K562 (cell line): ENCODE data around the gene MYRIP. TPM values are rescaled to one million over a fixed set of nuclear protein-coding genes. Genes with fewer than 3 reads are reported as not detected.

Experiments used
- ATAC-seq: fragments of 200-7000 bp; cut with Tn5 transposase; 3 replicates; pipeline ENCODE4 v1.9.1; 2020; ENCODE audit warnings: moderate library complexity
- BruUV-seq: library from RNA; stranded (reverse); fragments of 400-500 nt; replicated peaks from 2 replicates; lab custom pipeline; 2021; lab: Mats Ljungman, UMichigan
- CTCF ChIA-PET: fragments of 300-600 bp; formaldehyde crosslinking; extraction: SDS; loops from one replicate; lab custom pipeline; 2021; ENCODE audit warnings: low intra/inter-chr PET ratio; lab: Yijun Ruan, JAX
- POLR2A ChIA-PET: fragments of 300-600, 350-650 bp; sonication (Branson Sonifier 250); formaldehyde crosslinking; extraction: SDS; loops from one replicate; lab custom pipeline; 2021; ENCODE audit warnings: antibody characterized with exemption, inconsistent platforms; lab: Yijun Ruan, JAX
- DNase-seq, 4 experiments: peaks; one replicate each; pipeline versions ENCODE4 v3.0.0 to v3.0.0-alpha.2; 2011 to 2018; ENCODE audit warnings: low spot score in 3 of 4, mixed read lengths in 3 of 4; ENCODE audit errors: extremely low read depth in 1 of 4
- FAIRE-seq: peaks from 2 replicates; lab custom pipeline; 2011; peaks lifted over from hg19 to GRCh38; lab: Jason Lieb, UNC
- H2AFZ ChIP-seq: 2 replicates; pipeline ENCODE4 v1.6.0; 2011; ENCODE audit warnings: low read depth, low read length, control low read depth, inconsistent platforms
- H3K27ac ChIP-seq: fragments of 200-600 bp; 3 replicates; pipeline ENCODE4 v1.8.0; 2011; ENCODE audit warnings: low read depth, mild to moderate bottlenecking, control low read depth, inconsistent platforms, low read length, moderate library complexity, mixed read lengths; ENCODE audit errors: extremely low read depth
- H3K27me3 ChIP-seq, 2 experiments: fragments of 300-600 bp in 1 of 2; 2 replicates in 1 of 2; 3 replicates in 1 of 2; pipeline versions ENCODE4 v1.6.0 to v1.8.0; 2011; ENCODE audit warnings: inconsistent platforms in 2 of 2, low read length in 2 of 2, mild to moderate bottlenecking in 1 of 2, mixed read lengths in 1 of 2, moderate library complexity in 1 of 2; ENCODE audit not compliant: control insufficient read depth in 2 of 2, insufficient read depth in 2 of 2
- H3K36me3 ChIP-seq: fragments of 300-600 bp; 3 replicates; pipeline ENCODE4 v1.8.0; 2011; ENCODE audit warnings: mild to moderate bottlenecking, low read length, inconsistent platforms; ENCODE audit not compliant: control insufficient read depth, insufficient read depth
- H3K4me1 ChIP-seq, 2 experiments: fragments of 200-600 bp in 1 of 2; replicated peaks in 1 of 2; 2 replicates in 1 of 2; 3 replicates in 1 of 2; pipeline versions ENCODE4 v1.5.1 to v1.8.0; 2011; ENCODE audit warnings: inconsistent platforms in 2 of 2, low read length in 2 of 2, mild to moderate bottlenecking in 1 of 2, mixed read lengths in 1 of 2, moderate library complexity in 1 of 2; ENCODE audit not compliant: control insufficient read depth in 2 of 2, insufficient read depth in 2 of 2
- H3K4me2 ChIP-seq: 2 replicates; pipeline ENCODE4 v1.6.1; 2011; ENCODE audit warnings: low read length, control low read depth, inconsistent platforms, mixed read lengths; ENCODE audit not compliant: insufficient read depth
- H3K4me3 ChIP-seq: fragments of 200-600 bp; sonication (generic), shearing (Covaris generic); 2 replicates; pipeline ENCODE4 v1.5.1; 2016; ENCODE audit warnings: control low read depth, inconsistent platforms
- H3K79me2 ChIP-seq: fragments of 200-600 bp; 3 replicates; pipeline ENCODE4 v1.8.0; 2011; ENCODE audit warnings: low read length, inconsistent platforms; ENCODE audit not compliant: control insufficient read depth, insufficient read depth
- H3K9ac ChIP-seq, 2 experiments: 2 replicates each; pipeline versions ENCODE4 v1.6.0 to v1.6.1; 2011; ENCODE audit warnings: low read depth in 2 of 2, low read length in 2 of 2, control low read depth in 1 of 2, inconsistent platforms in 1 of 2, mild to moderate bottlenecking in 1 of 2, mixed read lengths in 1 of 2; ENCODE audit not compliant: insufficient read depth in 1 of 2
- H3K9me1 ChIP-seq: one replicate; pipeline ENCODE4 v1.6.0; 2011; ENCODE audit warnings: inconsistent platforms, mild to moderate bottlenecking, low read length, moderate library complexity; ENCODE audit not compliant: control insufficient read depth, insufficient read depth
- H3K9me3 ChIP-seq: replicated peaks from 2 replicates; pipeline ENCODE4 v1.5.1; 2011; ENCODE audit warnings: low read depth, low read length, inconsistent platforms; ENCODE audit not compliant: control insufficient read depth, insufficient read depth
- H4K20me1 ChIP-seq: replicated peaks from 2 replicates; pipeline ENCODE4 v1.6.1; 2011; ENCODE audit warnings: low read length, inconsistent platforms, mixed read lengths; ENCODE audit not compliant: control insufficient read depth, insufficient read depth
- CHD4 ChIP-seq: fragments of 200-600 bp; sonication (generic); IDR thresholded peaks from 3 replicates; pipeline ENCODE4 v1.6.1; 2012; ENCODE audit warnings: low read depth, mild to moderate bottlenecking, mixed read lengths, low read length, inconsistent platforms; ENCODE audit not compliant: insufficient read depth, insufficient replicate concordance, poor library complexity, severe bottlenecking
- HDAC2 ChIP-seq: fragments of 450-650 bp; IDR thresholded peaks from 2 replicates; pipeline ENCODE4 v1.6.1; 2016; ENCODE audit warnings: mild to moderate bottlenecking
- MTA1 ChIP-seq: fragments of 450-650 bp; IDR thresholded peaks from 2 replicates; pipeline ENCODE4 v1.6.1; 2017; ENCODE audit warnings: borderline replicate concordance
- NUFIP1 ChIP-seq: fragments of 450-650 bp; IDR thresholded peaks from 2 replicates; pipeline ENCODE4 v1.6.1; 2018; ENCODE audit not compliant: partially characterized antibody
- RBM25 ChIP-seq: fragments of 200-400 bp; formaldehyde crosslinking; IDR thresholded peaks from 2 replicates; pipeline ENCODE4 v1.6.1; 2018; ENCODE audit warnings: low read length, low read depth, moderate library complexity; ENCODE audit not compliant: severe bottlenecking
- RCOR1 ChIP-seq, 2 experiments: IDR thresholded peaks; 2 replicates each; pipeline ENCODE4 v1.6.1; 2012; ENCODE audit warnings: low read depth in 2 of 2, low read length in 2 of 2, borderline replicate concordance in 1 of 2, improper control_type of control experiment in 1 of 2
- ZNF695 ChIP-seq: fragments of 450-650 bp; formaldehyde crosslinking; IDR thresholded peaks from 2 replicates; pipeline ENCODE4 v1.4.0; 2020; ENCODE audit warnings: mild to moderate bottlenecking, moderate library complexity
- ZSCAN29 ChIP-seq: fragments of 450-650 bp; IDR thresholded peaks from 2 replicates; pipeline ENCODE4 v1.6.1; 2017
- WGBS: fragments of 100-300 bp; shearing (Covaris generic); methylation state at CpG from one replicate; pipeline ENCODE4 v1.1.6; 2016; ENCODE audit warnings: low coverage, mixed read lengths; ENCODE audit not compliant: insufficient coverage; ENCODE audit errors: missing lambda C conversion rate; 5-methylcytosine and 5-hydroxymethylcytosine counted together
- in situ Hi-C: fragments of 300-500 bp; cut with MboI; formaldehyde crosslinking; loops from 4 replicates; pipeline ENCODE4 v1.15.0; 2018; ENCODE audit warnings: inconsistent platforms, mixed read lengths
- intact Hi-C: fragments of 100-400 bp; cut with micrococcal nuclease; formaldehyde crosslinking; loops from 2 replicates; pipeline ENCODE4 v1.14.2; 2022
- polyA plus RNA-seq, 8 experiments: library from polyadenylated mRNA; depleted of rRNA in 4 of 8; stranded (reverse) in 5 of 8; unstranded in 3 of 8; fragments of >200 nt; fragmentation: Nextera tagmentation in 2 of 8; fragmentation: Illumina TruSeq in 1 of 8; extraction: Ambion mirVana in 2 of 8; extraction: Trizol in 1 of 8; gene quantifications; 2 replicates each; pipeline versions ENCODE4 v1.2.1 to v1.2.3, GENCODE V29; 2011 to 2014; ENCODE audit warnings: inconsistent platforms in 1 of 8, missing spikeins in 1 of 8
- total RNA-seq, 7 experiments: library from RNA; depleted of rRNA in 6 of 7; stranded (reverse); fragments of >200 nt in 6 of 7; fragmentation: Illumina TruSeq in 2 of 7; extraction: Trizol in 2 of 7; gene quantifications; 2 replicates each; pipeline versions ENCODE4 v1.2.1 to v1.2.3, GENCODE V29; 2011 to 2021; ENCODE audit warnings: low replicate concordance in 1 of 7
- TF ChIP-seq, protein P1 (sequence below), 2 experiments: fragments of 450-650 bp; formaldehyde crosslinking in 1 of 2; IDR thresholded peaks; 2 replicates each; pipeline versions ENCODE4 v1.4.0 to v1.6.1; 2014 to 2020; ENCODE audit warnings: mild to moderate bottlenecking in 2 of 2, borderline replicate concordance in 1 of 2, low read depth in 1 of 2
- TF ChIP-seq, protein P2 (sequence below): sonication (generic); formaldehyde crosslinking; IDR thresholded peaks from 2 replicates; pipeline ENCODE4 v1.8.1; 2022; ENCODE audit warnings: missing genetic modification reagents
- TF ChIP-seq, protein P3 (sequence below): sonication (generic); formaldehyde crosslinking; IDR thresholded peaks from 2 replicates; pipeline ENCODE4 v1.8.1; 2023; ENCODE audit warnings: mild to moderate bottlenecking, missing genetic modification reagents, moderate library complexity

MYRIP gene
- total and polyA plus RNA-seq, 9 of the 15 experiments (the other 6 are each of a cell fraction or from before 2014, with no cell fraction given): 0.03 to 0.12 TPM; not detected in 7

DNA sequence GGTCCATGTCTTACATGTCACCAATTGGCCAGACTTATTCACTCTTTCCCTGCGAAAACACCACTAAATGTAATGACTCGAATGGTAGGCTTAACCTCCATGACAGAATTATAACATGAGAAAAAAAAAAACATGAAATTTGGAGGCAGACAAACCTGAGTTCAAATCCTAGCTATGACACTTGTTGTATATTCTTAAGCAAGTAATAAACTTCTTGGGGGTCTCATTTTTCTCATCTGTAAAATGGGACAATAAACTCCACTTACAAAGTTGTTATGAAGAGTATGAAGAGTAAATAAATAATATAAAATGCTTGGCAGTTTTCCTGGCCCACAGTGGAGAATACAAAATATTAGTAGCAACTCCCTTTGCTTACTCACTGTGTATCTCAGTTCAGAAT is 488.7 kb downstream of the MYRIP start:
- no peak overlapping the region for H3K4me2 ChIP-seq
- H3K79me2 ChIP-seq: no peaks in the 10 kb centered on the region
- no peak overlapping the region for H3K4me3 ChIP-seq
- H3K27ac ChIP-seq: no peak overlapping the region
- BruUV-seq: no TSS peak
- DNase-seq (no peak), FAIRE-seq (no peak), ATAC-seq (no peak)
- intact Hi-C loops: no loop called here
- H3K9me1 ChIP-seq: no peaks in the 10 kb centered on the region
- peaks cover 4 to 42% of the 10 kb centered on the region in 2 experiments; a peak in 4 of 5 replicates for H3K4me1 ChIP-seq
- H3K9me3 ChIP-seq: peaks cover 2% of the 10 kb centered on the region; the same call in 1 of the 2 replicates
- POLR2A ChIA-PET: interaction anchor here (0.7 to 2.5 kb wide), 3 partner anchors 11 to 227 kb away, joined by 3 to 8 read pairs (median 3); partner anchors contain the start of gene ZNF621
- H2AFZ ChIP-seq: no peak overlapping the region
- no peaks in the 10 kb centered on the region for H3K27me3 ChIP-seq
- WGBS: 86% methylated on average over 2 of the region's 2 CpGs
- CTCF ChIA-PET: no interaction called here
- in situ Hi-C loops: no loop called here
- no peak overlapping the region for H3K9ac ChIP-seq
- H3K36me3 ChIP-seq: peaks cover 3% of the 10 kb centered on the region; the same call in 1 of the 3 replicates
- no peaks in the 10 kb centered on the region for H4K20me1 ChIP-seq
- no peak for TF ChIP-seq MTA1
- peak; percentile 76 for TF ChIP-seq CHD4
- no peak for TF ChIP-seq NUFIP1
- TF ChIP-seq, protein P1, sequence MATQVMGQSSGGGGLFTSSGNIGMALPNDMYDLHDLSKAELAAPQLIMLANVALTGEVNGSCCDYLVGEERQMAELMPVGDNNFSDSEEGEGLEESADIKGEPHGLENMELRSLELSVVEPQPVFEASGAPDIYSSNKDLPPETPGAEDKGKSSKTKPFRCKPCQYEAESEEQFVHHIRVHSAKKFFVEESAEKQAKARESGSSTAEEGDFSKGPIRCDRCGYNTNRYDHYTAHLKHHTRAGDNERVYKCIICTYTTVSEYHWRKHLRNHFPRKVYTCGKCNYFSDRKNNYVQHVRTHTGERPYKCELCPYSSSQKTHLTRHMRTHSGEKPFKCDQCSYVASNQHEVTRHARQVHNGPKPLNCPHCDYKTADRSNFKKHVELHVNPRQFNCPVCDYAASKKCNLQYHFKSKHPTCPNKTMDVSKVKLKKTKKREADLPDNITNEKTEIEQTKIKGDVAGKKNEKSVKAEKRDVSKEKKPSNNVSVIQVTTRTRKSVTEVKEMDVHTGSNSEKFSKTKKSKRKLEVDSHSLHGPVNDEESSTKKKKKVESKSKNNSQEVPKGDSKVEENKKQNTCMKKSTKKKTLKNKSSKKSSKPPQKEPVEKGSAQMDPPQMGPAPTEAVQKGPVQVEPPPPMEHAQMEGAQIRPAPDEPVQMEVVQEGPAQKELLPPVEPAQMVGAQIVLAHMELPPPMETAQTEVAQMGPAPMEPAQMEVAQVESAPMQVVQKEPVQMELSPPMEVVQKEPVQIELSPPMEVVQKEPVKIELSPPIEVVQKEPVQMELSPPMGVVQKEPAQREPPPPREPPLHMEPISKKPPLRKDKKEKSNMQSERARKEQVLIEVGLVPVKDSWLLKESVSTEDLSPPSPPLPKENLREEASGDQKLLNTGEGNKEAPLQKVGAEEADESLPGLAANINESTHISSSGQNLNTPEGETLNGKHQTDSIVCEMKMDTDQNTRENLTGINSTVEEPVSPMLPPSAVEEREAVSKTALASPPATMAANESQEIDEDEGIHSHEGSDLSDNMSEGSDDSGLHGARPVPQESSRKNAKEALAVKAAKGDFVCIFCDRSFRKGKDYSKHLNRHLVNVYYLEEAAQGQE (IDR thresholded peaks at IDR 0.05; ENCODE audit: borderline replicate concordance): no peak
- TF ChIP-seq, protein P1 (CRISPR knock-in tag; IDR thresholded peaks at IDR 0.05; ENCODE audit: low read depth): no peak
- peak; percentile 80 for TF ChIP-seq RBM25
- no peak for TF ChIP-seq RCOR1 (IDR thresholded peaks at IDR 0.05; ENCODE audit: borderline replicate concordance in 1 of 2, low read depth in 2 of 2, low read length in 2 of 2)
- TF ChIP-seq, protein P2, sequence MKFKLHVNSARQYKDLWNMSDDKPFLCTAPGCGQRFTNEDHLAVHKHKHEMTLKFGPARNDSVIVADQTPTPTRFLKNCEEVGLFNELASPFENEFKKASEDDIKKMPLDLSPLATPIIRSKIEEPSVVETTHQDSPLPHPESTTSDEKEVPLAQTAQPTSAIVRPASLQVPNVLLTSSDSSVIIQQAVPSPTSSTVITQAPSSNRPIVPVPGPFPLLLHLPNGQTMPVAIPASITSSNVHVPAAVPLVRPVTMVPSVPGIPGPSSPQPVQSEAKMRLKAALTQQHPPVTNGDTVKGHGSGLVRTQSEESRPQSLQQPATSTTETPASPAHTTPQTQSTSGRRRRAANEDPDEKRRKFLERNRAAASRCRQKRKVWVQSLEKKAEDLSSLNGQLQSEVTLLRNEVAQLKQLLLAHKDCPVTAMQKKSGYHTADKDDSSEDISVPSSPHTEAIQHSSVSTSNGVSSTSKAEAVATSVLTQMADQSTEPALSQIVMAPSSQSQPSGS (CRISPR knock-in tag): no peak
- TF ChIP-seq ZSCAN29: no peak
- TF ChIP-seq HDAC2: peak; percentile 27; the same call in 1 of the 2 replicates
- TF ChIP-seq, protein P3, sequence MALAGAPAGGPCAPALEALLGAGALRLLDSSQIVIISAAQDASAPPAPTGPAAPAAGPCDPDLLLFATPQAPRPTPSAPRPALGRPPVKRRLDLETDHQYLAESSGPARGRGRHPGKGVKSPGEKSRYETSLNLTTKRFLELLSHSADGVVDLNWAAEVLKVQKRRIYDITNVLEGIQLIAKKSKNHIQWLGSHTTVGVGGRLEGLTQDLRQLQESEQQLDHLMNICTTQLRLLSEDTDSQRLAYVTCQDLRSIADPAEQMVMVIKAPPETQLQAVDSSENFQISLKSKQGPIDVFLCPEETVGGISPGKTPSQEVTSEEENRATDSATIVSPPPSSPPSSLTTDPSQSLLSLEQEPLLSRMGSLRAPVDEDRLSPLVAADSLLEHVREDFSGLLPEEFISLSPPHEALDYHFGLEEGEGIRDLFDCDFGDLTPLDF: no peak
- no peak for TF ChIP-seq ZNF695 (CRISPR knock-in tag)
